SK-N-SH (cell line): ENCODE results near the gene TMC1.

Experiments
- CTCF ChIP-seq: fragments of 200-600 bp; sonication (generic); IDR thresholded peaks from 2 replicates; pipeline ENCODE4 v1.6.1; 2017; ENCODE audit warnings: antibody characterized with exemption, mild to moderate bottlenecking, moderate library complexity
- EP300 ChIP-seq, 2 experiments: IDR thresholded peaks; 2 replicates each; pipeline versions ENCODE4 v1.4.0 to v1.6.1; 2012; ENCODE audit warnings: borderline replicate concordance in 1 of 2, low read depth in 1 of 2, low read length in 1 of 2
- MXI1 ChIP-seq: IDR thresholded peaks from 2 replicates; pipeline ENCODE4 v1.6.1; 2012; ENCODE audit warnings: mild to moderate bottlenecking, low read depth, low read length, improper control_type of control experiment
- POLR2AphosphoS5 ChIP-seq: IDR thresholded peaks from 2 replicates; pipeline ENCODE4 v1.6.1; 2012; ENCODE audit warnings: low read depth, low read length
- RAD21 ChIP-seq: IDR thresholded peaks from 2 replicates; pipeline ENCODE4 v1.6.1; 2012; ENCODE audit warnings: mild to moderate bottlenecking, low read length
- TCF12 ChIP-seq: IDR thresholded peaks from 2 replicates; pipeline ENCODE4 v1.4.0; 2012
- TF ChIP-seq, protein P1 (sequence below): IDR thresholded peaks from 2 replicates; pipeline ENCODE4 v1.6.1; 2012; ENCODE audit warnings: mild to moderate bottlenecking, low read depth, low read length, moderate library complexity

- no peak for TF ChIP-seq CTCF
- no peak for TF ChIP-seq POLR2AphosphoS5
- TF ChIP-seq, protein P1, sequence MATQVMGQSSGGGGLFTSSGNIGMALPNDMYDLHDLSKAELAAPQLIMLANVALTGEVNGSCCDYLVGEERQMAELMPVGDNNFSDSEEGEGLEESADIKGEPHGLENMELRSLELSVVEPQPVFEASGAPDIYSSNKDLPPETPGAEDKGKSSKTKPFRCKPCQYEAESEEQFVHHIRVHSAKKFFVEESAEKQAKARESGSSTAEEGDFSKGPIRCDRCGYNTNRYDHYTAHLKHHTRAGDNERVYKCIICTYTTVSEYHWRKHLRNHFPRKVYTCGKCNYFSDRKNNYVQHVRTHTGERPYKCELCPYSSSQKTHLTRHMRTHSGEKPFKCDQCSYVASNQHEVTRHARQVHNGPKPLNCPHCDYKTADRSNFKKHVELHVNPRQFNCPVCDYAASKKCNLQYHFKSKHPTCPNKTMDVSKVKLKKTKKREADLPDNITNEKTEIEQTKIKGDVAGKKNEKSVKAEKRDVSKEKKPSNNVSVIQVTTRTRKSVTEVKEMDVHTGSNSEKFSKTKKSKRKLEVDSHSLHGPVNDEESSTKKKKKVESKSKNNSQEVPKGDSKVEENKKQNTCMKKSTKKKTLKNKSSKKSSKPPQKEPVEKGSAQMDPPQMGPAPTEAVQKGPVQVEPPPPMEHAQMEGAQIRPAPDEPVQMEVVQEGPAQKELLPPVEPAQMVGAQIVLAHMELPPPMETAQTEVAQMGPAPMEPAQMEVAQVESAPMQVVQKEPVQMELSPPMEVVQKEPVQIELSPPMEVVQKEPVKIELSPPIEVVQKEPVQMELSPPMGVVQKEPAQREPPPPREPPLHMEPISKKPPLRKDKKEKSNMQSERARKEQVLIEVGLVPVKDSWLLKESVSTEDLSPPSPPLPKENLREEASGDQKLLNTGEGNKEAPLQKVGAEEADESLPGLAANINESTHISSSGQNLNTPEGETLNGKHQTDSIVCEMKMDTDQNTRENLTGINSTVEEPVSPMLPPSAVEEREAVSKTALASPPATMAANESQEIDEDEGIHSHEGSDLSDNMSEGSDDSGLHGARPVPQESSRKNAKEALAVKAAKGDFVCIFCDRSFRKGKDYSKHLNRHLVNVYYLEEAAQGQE, result no peak
- TF ChIP-seq RAD21, result no peak
- TF ChIP-seq EP300 (IDR thresholded peaks at IDR 0.05; ENCODE audit: borderline replicate concordance in 1 of 2, low read depth in 1 of 2, low read length in 1 of 2), result no peak
- no peak for TF ChIP-seq MXI1
- TF ChIP-seq TCF12, result peak; percentile 64
These were observed 5.7 kb downstream of the TMC1 start for GRCh38 chr9:72526901-72527800.
